Esophagus mucosa (tissue), 1 donor: Measurements from ENCODE around the gene ARMC9. TPM values are rescaled to one million over a fixed set of nuclear protein-coding genes. Genes with fewer than 3 reads are reported as not detected.
"Not testable (repeated sequence)": the region's sequence is repeated elsewhere in the genome, so short reads cannot be mapped to it uniquely, and the experiment has no call there.

ENCODE experiments used
- ATAC-seq: fragments of 200-7000 bp; cut with Tn5 transposase; one replicate; pipeline ENCODE4 v1.9.1; 2020
- total RNA-seq: library from RNA; stranded (reverse); gene quantifications from one replicate; pipeline ENCODE4 v1.2.4, GENCODE V29; 2023
- donor health status: DM: yes; HTN: yes; CAD: no.

Gene ARMC9, protein sequence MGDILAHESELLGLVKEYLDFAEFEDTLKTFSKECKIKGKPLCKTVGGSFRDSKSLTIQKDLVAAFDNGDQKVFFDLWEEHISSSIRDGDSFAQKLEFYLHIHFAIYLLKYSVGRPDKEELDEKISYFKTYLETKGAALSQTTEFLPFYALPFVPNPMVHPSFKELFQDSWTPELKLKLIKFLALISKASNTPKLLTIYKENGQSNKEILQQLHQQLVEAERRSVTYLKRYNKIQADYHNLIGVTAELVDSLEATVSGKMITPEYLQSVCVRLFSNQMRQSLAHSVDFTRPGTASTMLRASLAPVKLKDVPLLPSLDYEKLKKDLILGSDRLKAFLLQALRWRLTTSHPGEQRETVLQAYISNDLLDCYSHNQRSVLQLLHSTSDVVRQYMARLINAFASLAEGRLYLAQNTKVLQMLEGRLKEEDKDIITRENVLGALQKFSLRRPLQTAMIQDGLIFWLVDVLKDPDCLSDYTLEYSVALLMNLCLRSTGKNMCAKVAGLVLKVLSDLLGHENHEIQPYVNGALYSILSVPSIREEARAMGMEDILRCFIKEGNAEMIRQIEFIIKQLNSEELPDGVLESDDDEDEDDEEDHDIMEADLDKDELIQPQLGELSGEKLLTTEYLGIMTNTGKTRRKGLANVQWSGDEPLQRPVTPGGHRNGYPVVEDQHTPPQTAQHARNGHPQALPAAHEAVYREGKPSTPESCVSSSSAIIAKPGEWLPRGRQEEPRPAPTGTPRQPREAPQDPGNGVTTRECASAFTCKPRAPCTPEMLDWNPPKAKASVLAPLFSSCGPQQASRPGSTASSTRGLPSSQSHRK
- total RNA-seq = 1.2 TPM

DNA sequence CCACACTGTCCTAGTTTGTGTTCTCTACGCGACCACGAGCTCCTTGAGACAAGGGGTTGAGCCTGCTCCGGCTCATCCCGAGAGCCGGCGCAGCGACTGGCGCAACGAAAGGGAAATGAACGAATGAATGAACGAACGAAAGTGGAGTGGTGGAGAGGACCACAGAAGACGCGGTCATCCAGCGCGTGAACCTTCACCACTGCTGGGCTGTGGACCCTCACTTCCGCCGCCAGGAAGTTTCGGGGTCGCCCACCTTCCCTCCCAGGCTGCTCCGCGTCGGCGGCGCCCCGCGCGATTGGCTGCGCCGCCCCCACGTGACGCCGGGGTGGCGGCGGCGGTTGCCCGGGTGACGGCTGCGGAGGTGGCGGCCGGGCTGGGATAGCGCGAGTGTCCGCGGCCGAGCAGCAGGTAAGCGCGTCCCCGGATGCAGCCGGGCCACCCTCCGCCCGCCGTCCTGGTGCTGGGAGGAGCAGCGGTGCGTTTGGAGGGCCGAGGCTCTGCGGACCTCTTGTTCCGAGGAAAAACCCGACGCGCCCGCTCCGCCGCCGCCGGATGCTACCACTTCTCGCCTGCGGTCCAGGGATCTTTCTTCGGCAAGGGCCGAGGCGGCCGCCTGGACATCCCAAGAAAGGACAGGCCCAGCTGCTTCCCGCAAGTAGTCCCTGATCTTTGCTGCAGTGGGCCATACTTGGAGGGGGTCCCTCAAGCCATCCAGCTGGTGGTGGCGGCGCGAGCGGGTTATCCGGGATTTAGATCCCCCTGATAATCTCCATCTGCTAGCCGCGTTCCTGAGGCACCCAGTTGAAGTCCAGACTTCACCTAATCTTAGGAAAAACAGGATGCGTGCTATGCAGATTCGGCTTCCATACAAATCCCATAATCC is at the start of gene ARMC9:
Gene ARMC9 (plus strand): TSS at position 341 of the 883 bp plus-strand sequence. CDS start 7,608 bp downstream, outside the sequence.
- peak; percentile 85 for ATAC-seq

DNA sequence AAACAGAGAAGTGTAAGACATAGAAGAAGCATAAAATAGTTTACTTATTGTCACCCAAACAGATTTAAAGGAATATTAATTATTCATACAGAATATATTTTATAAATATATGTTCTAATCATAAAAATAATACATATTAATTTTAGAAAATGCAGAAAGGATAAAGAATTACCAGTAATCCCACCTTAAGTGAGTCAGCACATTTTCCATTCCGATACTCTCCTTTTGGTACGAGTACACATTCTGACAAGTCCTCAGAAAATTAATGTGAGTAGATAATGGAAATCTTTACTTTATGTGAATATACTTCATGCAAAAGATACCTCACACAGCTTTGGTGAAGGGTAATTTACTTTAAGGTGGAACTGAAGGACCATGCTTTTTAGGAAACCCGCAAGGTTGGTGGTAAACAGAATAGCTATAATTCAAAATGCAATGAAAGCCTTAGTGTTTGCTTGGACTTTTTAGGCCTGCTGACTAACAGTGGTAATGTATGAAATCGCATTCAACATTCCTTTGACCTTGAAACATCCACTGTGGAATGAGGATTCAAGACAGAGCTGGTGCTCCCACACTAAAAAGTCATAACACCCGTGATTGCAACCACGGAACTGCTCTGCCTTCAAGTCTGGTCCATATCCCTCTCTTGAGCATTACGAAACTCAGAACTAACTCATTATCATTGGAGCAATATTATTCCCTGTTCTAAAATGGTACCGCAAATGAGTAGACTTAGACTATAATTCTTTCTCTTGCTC is 45.5 kb upstream of the ARMC9 start:
- no peak for ATAC-seq

DNA sequence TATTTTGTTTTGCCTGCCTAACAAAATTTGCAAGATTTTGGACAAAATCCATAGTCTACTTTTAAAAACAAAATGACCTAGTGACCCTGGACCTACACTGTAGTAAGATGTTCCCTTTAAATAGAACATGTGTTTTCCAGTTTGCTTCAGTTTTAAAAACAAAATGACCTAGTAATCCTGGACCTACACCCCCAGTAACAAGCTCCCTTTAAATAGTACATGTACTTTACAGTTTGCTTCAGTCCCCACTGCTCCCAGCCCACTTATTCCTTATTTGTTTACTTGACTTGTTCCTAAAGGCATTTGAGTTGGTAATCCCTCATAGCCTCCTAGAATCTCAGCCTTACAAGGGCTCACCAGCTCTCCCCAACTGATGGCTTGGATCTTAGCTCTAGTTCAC is 39.1 kb upstream of the ARMC9 start:
- ATAC-seq = no peak

DNA sequence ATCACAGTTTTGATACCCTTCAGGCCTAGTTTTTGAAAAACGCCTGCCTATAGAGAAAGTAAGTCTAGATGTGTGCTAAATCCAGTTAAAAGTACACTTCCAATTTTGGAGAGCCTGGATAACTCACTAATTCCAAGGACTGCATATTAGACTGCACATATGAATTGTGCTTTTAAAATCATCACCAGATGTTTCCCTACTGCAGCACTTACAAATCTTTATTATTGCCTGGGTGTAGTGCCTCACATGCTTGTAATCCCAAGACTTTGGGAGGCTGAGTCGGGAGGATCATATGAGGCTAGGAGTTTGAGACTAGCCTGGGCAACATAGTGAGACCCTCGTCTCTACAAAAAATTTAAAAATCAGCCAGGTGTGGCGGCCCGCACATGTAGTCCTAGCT is 37.7 kb upstream of the ARMC9 start:
- ATAC-seq = no peak

DNA sequence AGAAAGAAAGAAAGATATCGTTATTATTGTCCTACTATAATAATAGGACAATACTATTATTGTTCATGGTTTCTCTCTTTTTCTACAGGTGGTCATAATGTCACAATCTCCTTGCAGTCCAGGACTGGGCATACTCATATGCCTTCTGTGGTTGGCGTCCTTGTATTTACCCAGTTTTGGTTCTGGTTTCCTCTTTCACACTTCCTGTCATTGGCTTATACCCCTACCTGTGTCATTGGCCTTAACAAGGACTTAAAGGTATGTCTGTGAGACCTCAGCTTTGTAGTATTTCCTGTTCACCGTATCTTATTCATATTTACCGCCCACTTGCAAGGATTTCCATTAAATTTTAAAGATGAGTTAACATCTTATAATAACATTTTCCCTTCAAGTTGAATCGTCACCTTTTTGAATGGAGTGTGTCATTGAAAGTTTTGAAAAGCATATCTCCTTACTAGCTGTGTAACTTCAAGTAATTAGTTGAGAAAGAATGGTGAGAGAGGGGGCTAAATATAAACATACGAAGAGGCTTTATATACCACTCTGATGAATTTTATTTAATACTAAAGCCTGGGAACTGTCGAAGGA is 37.1 kb upstream of the ARMC9 start:
- no peak for ATAC-seq

DNA sequence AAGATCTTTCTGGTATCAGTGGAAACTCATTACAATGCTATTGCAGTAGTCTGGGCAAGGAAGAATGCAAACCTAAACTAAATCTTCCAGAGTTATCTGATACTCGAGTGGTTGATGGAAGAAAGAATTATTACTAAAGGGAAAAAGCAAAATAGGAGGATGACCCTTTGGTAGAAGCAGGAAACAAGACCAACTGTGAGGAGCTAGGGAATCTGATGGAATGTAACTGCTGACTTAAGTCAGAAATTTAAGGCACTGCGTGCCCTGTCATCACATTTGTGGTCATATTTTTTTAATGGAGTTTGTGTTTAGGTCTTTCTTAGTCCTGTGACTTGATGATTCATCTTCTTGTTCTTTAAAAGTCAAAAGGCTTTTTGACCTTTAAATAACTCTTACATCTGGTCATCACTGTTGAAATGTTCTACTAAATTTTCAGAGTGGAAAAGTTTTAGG is 36.5 kb upstream of the ARMC9 start:
- no peak for ATAC-seq

DNA sequence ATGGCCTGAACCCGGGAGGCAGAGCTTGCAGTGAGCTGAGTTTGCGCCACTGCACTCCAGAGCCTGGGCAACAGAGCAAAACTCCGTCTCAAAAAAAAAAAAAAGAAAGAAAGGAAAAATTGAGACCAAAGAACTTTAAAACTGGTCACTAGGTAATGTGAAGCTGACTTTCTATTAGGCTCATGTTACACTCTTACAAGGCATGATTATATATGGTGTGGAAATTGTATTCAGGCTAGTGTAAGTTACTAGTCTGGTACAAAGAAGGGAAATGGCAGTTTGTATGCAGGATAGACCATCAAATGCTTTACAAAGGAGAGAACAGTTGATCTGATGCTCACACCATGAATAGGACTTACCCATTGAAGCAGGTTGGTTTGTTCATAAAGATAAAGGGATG is 35.4 kb upstream of the ARMC9 start:
- no peak for ATAC-seq

DNA sequence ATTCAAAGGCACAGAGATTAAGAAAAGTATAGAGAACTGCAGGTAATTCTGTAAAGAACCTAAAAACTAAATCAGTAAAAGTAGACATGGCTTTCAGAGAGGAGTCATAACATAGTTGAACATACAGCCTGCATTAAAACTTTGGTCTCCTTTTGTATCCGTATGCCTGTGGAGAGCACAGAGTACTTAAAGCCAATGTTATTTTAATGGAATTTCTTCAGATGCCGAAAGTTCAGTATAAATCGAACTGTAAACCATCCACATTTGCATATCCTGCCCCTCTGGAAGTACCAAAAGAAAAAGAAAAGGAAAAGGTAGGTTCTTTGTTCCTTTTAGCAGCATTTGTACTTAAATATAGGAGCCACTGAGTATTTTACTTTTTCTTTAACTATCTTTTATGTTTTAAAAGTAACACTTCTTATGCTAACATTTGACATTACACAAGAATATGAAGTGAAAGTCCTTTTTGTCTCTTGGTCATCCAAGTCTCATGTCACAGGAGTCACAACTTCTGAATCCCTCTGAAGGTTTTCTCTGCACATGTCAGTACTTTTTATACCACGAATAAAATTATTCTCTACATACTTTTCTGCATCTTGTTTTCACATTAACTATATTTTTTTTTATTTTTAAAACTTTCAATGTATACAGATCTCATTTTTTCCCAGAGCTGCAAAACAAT is 34.9 kb upstream of the ARMC9 start:
- no peak for ATAC-seq

DNA sequence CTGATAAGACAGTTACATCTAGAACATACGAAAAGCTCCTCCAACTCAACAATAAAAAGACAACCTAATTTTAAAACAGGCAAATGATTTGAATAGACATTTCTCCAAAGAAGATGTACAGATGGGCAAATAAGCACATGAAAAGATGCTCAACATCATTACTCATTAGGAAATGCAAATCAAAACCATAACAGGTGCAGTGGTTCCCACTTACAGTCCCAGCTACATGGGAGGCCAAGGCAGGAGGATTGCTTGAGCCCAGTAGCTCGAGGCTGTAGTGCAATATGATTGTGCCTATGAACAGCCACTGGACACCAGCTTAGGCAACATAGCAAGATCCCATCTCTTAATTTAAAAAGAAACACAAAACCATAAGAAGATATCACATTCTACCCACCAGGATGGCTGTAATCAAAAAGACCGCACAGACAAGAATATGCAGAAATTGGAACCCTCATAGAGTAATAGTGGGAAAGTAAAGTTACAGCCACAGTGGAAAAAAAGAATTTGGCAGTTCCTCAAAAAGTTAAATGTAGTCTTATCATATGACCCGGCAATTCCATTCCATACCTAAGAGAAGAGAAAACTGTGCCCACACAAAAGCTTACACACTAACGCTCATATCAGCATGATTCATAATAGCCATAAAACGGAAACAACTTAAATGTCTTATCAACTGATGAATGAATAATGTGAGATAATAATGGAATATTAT is 30.5 kb upstream of the ARMC9 start:
- ATAC-seq = no peak

DNA sequence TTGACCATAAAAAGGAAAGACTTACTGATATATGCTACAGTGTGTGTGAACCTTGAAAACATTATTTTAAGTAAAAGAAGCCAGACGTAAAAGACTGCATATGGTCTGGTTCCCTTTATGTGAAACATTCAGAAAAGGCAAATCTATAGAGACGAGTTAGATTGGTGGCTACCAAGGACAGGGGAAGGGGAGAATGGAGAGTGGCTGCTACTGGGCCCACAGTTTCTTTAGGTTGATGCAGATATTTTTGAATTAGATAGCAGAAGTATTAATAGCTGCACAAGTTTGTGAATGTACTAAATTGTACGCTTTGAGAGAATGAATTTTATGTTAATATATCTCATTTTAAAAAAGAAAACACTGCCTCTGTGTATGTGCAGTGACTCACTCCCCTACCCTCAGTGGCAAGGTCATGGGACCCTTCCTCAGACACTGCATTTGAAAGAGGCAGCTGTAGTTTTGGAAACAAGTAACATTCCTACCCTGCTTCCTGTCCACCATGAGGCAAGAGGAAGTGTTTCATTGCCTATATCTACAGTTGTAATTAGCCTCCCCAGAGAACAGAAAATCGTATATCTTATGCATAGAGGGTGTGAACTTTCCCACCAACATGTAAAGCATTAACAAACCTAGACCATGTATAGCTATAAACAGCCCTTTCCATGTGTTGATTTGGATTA is 29.8 kb upstream of the ARMC9 start:
- ATAC-seq = no peak

DNA sequence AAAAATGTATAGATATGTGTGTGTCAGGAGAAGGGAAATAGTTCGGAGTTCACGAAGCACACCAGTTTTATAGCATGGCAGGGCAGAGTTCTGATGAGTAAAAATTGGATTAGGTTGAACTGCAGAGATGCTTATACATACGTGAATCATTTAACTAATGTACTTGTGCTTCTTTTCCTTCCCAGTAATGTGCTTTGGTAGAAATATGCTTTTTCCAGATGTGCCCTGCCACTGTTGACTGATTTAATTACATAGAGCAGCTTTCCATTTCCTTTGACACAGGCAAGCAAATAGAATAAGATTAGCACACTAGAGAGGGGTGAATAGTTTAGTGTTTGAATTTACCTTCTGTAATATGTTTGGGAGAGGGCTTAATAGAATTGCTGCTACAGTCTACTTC is 28.9 kb upstream of the ARMC9 start:
- ATAC-seq = no peak

DNA sequence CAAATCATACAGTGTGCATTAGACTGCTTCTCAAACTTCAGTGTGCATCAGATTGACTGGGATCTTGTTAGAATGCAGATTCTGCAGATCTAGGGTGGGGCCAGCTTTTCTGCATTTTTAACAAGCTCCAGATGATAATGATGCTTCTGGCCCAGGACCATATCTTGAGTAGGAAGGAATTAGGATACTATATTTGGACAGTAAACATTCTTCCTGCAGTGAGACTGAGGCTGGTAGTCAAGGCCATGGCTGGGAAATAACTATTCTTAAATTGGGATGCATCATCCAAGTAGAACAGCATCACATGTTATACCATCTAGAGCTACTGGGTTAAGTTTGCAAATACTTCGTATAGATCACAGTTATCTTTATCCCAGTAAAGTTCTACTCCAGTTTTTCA is 28.4 kb upstream of the ARMC9 start:
- ATAC-seq = no peak

DNA sequence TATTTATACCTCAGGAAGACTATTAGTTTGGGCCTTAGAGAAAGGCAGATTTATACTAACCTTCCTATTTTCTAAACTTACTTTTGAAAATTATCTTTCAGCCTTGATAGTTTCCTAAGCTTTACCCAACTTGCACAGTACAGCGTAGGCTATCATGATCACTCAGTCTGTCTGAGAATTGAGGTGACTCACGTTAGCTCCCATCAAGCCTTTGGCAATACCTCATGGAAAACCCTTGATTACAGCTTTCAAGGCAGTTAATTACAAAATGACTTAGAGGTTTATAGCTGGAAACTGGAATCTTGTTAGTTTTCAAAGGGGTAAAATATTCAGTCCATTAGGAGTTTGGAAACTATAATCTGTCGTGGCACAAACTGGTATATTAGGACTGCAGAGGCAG is 26.4 kb upstream of the ARMC9 start:
- ATAC-seq = no peak

DNA sequence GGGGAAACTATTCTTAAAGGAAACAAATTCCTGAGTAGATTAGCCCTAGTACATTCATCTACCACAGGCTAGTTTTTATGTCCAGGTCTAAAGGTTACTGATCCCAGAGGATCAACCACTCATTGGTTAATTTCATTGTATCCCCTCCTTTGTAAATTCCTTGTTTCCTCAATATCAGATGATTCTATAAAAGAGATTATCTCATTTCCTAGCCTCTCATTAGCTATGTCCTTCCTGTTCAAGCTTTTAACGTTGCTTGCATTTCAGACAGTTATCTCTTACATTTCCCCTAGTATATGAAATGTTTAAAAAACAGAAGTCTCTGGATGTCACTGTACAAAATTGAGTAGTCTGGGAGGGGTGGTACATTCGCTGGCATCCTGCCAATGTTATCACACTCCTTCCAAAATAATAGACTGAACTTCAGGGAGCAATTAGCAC is 24.2 kb upstream of the ARMC9 start:
- no peak for ATAC-seq

DNA sequence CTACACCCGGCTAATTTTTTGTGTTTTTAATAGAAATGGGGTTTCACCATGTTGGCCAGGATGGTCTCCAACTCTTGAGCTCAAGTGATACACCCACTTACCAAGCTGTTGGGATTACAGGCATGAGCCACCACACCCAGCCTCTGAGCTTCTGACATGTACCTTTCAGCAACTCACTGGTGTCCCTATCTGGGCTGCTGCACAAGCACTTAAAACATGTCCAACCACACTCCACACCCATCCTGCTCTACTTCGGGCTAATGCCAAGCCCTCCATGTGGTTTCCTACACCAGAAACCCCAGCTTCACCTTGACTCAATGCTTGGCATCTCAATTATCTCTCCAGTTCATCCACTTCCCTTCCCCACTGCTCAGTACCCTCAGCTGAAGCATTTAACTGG is 22.4 kb upstream of the ARMC9 start:
- ATAC-seq = peak; percentile 46

DNA sequence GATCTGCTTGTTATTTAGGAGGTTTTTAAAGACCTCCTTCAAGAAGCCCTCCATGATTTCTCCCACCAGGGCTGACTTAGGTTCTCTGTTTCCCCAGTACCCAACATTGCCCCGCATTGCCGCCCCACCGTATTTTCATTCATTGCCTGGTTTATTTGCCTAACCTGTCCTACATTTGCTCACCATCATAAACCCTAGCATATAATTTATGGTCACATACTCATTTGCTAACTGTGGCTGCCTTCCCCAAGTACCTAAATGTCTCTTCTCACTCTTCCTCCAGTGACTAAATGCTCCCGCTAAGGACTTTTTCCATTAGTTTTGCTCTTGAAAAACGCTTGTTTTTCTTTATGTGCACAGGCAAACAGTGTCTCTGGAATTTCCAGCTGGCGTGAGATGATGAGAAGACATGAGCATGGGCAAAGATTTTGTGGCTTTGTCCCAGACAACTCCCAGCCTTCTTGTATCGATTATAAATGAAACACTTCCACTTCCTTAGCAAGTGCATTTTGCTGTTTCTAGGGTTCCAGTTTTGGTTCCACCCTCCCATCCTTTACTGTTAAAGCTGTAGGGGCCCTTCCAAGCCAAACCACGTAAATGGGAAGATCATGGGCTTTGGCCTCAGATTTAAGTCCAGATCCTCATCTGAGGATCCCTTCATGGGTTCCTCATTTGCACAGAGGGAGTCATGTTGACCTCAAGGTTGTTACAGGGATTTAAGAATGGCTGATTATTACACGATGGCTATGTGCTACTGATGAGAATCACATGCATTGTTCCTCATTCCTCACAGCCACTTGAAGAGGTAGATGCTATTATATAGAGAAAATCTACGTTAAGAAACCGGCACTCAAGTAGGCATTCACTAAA is 21.0 kb upstream of the ARMC9 start:
- no peak for ATAC-seq

DNA sequence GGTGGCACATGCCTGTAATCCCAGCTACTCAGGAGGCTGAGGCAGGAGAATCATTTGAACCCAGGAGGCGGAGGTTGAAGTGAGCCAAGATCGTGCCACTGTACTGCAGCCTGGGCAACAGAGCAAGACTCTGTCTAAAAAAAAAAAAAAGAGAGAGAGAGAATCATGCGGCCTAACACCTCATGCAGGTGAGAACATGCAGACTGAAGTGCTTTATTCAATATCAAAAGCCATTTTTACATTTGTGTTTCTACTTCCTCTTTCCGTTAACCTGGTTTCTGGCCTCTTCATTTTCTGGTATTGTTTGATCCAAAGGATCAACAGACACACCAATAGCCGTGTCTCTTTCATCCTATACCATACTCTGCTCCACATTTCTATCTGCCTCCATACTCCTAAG is 19.6 kb upstream of the ARMC9 start:
- ATAC-seq = not testable (repeated sequence)

DNA sequence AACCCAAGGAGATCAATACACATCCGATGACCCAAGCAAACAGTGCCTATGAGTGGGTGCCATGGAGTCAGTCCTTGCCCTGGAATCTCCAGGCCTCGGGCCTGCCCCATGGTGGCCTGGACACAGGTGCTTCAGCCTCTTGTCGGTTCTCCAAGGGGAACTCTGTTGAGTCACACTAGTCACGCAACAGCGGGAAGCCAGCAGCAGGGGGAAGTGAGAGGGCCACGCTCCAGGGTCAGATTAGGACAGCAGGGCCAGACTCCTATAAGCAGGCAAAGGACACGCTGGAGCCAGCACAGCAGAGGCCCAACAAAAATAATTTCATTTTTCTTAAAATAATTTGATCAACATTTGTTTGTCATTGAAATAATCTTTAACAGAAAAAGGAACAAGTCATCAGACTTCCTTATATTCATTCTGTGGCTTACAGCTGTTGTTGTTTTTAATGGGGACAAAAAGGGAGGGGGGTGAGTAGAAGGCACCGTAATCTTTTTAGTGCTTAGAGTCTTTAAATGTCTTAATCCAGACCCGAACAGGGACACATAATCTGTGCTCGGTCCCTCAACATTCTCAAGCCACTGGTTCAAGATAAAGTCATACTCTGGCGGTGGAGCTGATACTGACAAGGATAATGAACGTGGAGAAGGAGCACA is 16.4 kb upstream of the ARMC9 start:
- ATAC-seq = peak; percentile 42
